ENCODE measurements around the gene UBE2E1.

The UBE2E1 gene

GRCh38 chr3:23920151-23920655, 114.4 kb downstream of the UBE2E1 start:
- no peak for DNase-seq

GRCh38 chr3:23921052-23921511, 115.3 kb downstream of the UBE2E1 start:
- no peak for DNase-seq

GRCh38 chr3:23923786-23924185, 118.0 kb downstream of the UBE2E1 start:
- DNase-seq: no peak

GRCh38 chr3:23926246-23926645, 120.5 kb downstream of the UBE2E1 start:
- no peak for DNase-seq

- no peak for DNase-seq
Measured at GRCh38 chr3:23926736-23927135, 121.0 kb downstream of the UBE2E1 start.

GRCh38 chr3:23928524-23928923, 122.8 kb downstream of the UBE2E1 start:
- DNase-seq: no peak

- DNase-seq: no peak
Measured at GRCh38 chr3:23931597-23931996, 125.8 kb downstream of the UBE2E1 start.

- DNase-seq: no peak
Measured at GRCh38 chr3:23932571-23932970, 126.8 kb downstream of the UBE2E1 start.

GRCh38 chr3:23934253-23934652, 128.5 kb downstream of the UBE2E1 start:
- no peak for DNase-seq

GRCh38 chr3:23937296-23937695, 131.5 kb downstream of the UBE2E1 start:
- no peak for DNase-seq

- DNase-seq: no peak
Measured at GRCh38 chr3:23938688-23939087, 132.9 kb downstream of the UBE2E1 start.

- DNase-seq: no peak
Measured at GRCh38 chr3:23940775-23941174, 135.0 kb downstream of the UBE2E1 start.
